NK-92 (cell line): ENCODE measurements around the gene BEAN1.
"Not testable (repeated sequence)": the region's sequence is repeated elsewhere in the genome, so short reads cannot be mapped to it uniquely, and the experiment has no call there.

Experiments
- DNase-seq: peaks from one replicate; lab custom pipeline; 2025; ENCODE audit not compliant: unreplicated experiment; lab: John Stamatoyannopoulos, UW

Gene BEAN1

DNA sequence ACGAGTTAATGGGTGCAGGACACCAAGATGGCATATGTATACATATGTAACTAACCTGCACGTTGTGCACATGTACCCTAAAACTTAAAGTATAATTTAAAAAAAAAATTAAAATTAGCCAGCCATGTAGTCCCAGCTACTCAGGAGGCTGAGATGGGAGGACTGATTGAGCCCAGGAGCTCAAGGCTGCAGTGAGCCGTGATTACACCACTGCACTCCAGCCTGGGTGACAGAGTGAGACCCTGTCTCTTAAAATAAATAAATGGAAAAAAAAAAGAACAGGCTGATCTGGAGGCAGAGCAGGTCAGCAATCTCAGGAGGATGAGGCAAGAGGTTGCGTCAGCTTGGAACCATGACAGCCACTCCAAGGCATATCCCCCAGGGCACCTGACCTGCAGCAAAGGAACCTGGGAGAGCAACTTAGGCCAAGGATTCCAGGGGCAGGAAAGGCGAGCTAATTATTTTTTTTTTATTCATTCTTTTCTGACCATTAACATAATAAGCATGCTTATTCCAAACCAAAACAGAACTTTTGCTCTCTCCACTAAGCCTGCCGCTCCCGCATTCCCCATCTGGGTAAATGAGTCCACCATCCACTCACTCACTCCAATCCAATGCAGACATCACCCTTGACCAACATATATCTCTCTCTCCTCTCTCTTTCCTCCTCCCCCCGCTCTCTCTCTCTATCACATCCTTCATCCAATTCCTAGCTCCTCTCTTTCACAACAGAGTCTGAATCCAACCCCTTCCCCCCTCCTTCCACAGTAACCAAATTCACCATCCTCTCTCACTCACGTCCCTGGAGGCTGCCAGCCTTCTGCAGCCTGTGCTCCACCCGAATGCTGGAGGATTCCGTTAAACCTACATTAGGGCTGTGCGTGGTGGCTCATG lies 75.2 kb downstream of the BEAN1 start:
- no peak for DNase-seq

DNA sequence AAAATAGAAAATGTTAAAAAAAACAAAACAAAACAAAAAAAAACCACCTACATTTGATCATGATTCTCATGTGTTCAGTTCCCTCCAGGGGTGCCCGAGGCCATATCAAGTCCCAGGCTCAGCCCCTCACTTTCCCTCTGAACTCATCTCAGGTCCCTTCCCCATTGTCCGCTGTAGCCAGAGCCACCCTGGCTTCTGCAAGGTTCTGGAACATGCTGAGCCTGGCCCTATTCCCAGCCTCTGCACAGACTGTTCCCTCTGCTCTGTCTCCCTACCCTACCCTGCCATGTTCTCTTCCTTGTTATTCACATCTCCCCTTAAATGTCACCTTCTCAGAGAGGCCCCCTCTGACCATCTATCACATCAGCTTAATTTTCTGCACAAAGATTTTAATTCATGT lies 75.9 kb downstream of the BEAN1 start:
- no peak for DNase-seq

DNA sequence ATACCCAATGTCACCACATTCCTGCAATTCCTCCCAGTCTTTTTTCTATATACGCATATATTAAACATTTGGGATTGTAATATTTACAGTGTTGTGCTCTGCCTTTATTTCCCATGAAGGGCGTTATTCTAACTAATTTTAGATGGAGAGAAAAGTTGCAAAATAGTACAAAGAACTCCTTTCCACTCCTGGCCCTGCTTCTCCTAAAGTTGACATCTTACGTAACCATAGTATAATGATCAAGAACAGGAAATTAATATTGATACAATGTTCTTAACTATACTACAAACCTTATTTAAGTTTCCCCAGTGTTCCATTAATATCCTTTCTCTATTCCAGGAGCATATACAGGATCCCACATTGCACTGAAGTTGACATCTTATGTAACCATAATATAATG lies 76.5 kb downstream of the BEAN1 start:
- DNase-seq = no peak

DNA sequence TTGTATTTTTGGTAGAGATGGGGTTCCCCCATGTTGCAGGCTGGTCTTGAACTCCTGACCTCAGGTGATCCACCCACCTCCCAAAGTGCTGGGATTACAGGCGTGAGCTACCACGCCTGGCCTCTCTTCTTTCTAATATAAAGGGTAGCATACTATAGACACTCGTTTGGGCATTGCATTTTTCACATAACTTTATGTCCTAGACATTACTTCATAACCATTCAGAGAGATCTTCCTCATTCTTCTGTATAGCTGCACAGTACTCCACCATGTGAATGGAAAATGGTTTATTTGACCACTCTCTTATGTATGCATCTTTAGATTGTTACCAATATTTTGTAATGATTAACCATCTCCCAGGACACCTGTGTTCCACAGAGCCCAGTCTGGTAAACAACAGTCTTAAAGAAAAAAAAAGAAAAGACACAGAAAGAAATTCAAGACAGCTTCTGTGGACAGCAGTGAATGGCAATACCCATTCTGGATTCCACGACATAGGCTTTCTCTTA lies 80.7 kb downstream of the BEAN1 start:
- DNase-seq = no peak

DNA sequence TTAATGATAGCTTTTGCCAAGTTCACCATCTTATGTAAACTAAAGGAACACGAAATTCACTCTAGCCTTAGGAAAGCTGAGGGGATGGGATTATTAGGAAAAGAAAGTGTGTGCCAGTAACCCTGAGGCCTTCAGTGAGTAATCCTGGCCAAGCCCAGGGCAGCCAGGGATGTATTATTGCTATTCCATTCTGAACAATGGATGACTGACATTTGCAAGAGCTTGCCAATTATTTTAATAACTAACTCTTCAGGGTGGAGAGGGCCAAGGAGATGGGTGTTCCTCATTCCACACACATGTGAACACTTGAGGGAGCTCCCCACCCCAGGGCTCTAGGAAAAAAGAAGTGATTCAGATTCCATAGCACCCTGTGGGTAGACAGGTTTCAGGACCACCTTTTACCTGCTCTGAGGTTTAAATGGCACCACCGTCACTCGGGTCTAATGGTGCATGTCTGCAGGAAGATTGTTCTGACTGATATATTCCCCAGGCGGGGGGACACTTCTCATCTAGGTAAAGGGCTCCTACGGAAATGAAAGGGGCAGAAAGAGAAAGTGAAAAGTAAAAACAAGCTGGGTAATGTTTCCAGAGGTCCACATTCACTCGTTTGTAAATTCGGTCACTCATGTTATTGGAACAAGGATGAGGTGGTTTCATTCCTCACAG lies 81.3 kb downstream of the BEAN1 start:
- DNase-seq = no peak

DNA sequence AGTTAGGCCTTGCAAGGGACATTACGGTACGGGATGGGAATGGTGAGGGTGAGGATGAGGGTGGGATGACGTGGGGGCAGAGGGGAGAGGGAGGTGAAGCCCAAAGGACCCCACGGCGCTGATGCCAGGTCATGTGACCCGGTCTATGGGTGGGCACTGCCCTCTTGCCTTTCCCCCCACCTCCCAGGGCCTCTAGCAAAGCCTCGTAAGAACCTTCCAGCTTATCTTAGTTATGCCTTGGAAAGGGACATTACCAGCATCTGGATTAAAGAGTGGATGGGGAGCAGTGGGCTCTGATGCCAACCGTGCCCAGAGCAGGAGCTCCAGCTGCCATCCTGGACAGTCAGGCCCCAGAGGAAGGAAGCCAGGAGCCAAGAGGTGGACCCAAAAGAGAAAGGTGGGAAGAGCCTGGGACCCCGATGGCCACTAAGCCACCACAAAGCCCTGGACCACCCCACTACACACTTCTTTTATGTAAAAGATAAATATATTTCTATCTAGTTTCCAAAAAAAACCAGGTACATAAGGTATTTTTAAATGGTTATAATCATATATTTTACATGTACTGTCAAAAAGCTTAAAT lies 81.9 kb downstream of the BEAN1 start:
- DNase-seq = no peak

DNA sequence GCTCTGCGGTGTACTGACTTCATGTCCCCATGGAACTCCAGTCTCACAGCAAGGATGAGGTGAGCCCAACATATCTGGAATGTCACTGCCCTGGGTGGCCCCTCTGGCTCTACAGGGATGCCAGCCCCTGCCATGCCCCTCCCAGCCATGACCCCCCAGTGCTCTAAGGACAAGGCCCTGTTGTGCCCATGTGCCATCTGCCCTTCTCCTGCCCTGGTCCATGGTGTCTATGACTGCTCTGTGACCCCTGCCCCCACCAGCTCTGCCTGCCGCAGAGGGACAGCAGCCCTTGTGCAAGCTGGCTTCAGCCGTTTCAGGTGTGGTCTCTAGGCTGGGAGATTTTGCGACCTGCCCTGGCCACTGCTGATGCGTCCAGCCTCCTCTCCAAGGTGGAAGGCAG lies 82.5 kb downstream of the BEAN1 start:
- DNase-seq = no peak

DNA sequence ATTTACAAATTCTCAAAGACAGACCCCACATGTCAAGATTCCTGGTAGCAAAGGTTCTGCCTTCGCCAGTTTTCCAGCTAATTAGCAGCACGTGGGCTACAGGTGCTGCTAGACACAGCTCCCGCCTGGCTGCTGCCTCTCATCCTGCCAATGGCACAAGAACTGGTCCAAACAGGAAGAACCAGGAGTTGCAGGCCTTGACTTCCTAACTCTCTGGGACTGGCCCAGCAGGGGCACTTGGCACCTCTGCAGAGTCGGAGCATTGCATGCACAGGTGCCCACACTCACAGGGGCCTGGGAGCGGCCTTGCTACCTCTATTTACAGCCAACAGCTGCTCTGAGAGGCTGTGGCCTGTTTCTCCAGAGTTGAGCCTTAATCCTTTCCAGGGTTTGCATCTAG lies 83.2 kb downstream of the BEAN1 start:
- no peak for DNase-seq

DNA sequence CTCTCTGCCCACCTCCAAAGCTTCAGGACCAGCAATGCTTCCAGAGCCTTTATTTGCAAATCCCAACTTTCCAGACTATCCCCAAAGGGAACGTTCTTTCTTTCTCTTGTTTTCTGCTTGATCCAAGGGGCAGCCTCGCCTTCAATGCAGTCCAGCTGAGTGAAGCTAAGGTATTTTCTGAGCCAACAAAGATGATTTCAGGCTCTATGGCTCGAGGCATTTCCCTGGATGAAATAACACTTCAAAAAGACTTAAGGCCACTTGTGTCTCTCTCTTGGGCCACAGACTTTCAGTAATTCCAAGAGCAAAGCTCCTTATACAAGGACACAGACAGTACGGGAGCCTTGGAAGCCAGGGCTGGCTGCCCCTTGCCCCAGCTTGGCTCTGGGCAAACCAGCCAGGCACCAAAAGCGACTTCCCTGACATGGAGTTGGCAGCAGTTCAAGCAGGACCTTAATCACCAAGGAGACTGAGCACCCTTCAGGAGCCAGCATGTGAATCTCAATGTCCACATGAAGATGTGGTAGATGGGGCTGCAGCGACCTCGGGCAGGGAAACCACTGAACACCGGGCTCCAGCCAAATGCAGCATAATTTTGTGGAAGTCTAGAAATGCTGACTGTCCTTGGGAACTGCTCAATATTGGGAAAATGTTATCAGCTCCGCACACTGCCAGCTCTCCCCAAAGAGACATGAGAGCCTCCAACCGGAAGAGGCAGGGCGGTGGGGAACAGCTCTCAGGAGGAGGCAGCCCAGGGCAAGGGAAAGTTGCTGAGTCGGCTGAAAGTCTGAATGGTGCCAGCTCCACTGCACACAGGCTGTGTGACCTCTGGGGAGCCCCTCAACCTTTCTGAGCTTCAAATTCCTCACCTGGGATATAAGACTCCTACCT lies 83.9 kb downstream of the BEAN1 start:
- DNase-seq = no peak

DNA sequence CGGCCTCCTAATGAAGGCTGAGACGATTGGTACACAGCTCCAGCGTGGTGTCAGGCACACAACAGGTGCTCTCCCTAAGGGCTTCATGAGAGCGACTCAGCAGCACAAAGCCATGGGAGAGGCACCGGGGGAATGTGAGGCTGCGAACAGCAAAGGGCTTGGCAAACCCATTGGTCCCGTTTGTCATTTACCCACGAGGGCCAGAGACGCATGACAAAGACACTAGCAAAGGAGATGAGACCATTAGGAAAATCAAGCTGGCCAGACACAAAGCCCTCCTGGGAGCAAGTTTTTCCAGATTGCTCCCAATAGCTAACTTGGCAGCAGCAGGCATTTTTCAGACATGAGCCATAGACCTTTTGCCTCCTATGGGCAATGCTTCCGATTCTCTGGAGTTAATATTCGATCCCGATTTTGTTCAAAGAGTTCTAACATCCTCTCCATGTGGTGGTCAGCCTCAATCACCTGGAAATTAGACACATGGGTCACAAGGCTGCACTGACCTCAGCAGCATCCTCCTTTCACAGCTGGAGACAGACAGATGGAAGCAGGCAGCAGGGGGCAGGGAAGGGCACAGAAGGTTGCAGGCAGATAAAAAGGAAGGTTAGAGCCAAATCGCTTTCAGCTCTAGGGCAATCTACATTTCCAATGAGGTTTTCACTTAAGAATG lies 84.6 kb downstream of the BEAN1 start:
- peak; percentile 61 for DNase-seq

DNA sequence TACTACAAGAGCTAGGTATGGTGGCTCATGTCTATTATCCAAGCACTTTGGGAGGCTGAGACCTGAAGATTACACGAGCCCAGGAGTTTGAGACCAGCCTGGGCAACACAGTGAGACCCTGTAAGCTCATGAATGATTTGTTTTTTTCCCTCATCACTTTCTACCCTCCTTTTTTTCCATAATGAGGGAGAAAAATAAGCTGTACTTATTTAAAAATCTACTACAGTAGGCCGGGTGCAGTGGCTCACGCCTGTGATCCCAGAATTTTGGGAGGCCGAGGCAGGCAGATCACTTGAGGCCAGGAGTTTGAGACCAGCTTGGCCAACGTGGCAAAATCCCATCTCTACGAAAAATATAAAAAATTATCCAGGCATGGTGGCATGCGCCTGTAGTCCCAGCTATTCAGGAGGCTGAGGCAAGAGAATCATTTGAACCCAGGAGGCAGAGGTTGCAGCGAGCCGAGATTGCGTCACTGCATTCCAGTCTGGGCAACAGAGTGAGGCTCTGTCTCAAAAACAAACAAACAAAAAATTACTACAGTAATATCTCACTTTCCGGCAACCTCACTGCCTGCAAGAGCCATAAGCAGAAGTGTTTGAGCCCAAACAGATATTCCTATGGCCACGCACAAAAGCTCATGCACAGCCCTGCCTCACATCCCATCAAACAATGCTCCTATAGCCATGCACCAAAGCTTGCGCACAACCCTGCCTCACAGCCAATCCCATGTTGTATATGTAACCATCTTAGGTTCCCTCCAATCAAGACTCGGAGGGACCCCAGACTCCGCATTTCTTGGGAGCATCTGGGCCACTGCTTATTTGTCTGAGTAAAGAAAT lies 85.4 kb downstream of the BEAN1 start:
- no peak for DNase-seq

DNA sequence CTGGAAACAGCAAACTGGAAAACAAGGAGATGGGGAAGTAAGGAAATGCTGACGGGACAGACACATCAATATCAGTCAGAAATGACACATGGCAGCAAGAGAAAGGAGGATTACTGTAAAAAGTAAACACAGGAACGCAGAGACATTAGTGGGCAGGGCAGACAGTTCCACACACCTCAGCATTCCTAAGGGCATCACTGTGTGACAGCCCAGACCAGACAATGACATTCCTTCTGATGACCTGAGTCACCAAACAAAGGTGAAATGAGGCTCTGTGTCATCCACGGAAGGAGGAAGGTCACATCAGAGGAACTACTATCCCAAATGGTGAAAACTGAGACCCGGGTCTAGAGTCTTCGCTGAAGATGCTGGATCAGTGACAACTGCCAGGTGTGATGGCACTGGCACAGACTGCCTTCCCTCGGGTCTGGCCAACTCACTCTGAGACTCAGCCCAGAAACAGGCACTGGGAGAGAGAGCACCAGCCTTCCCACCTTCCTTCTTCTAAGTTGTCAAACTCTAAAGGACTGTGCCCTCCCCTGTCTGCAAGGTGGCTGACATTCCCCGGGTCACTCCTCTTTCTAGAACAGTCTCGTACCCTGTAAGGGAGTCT lies 86.1 kb downstream of the BEAN1 start:
- no peak for DNase-seq

DNA sequence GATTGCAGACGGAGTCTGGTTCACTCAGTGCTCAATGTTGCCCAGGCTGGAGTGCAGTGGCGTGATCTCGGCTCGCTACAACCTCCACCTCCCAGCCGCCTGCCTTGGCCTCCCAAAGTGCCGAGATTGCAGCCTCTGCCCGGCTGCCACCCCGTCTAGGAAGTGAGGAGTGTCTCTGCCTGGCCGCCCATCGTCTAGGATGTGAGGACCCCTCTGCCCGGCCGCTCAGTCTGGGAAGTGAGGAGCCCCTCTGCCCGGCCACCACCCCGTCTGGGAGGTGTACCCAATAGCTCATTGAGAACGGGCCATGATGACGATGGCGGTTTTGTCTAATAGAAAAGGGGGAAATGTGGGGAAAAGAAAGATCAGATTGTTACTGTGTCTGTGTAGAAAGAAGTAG lies 87.3 kb downstream of the BEAN1 start:
- not testable (repeated sequence) for DNase-seq

DNA sequence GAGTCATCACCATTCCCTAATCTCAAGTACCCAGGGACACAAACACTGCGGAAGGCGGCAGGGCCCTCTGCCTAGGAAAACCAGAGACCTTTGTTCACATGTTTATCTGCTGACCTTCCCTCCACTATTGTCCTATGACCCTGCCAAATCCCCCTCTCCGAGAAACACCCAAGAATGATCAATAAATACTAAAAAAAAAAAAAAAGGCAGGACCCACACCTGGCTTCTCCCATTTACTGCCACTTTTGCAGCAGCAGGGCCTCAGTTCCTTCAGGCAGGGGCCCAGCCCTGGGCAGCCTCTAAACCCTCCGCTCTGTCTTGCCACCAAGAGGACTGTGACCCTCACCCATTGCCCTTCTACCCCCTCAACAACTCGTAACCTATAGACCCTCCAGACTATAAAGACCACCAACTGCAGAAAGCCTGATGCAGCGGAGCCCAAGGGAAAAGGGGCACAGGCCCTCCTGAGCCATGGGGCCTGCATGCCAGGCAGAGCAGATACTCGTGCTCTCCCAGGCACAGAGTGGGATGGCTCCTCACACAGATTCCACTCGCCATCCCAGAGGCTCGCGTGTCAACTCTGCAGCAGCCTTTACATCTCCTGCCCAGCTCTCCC lies 88.0 kb downstream of the BEAN1 start:
- DNase-seq = not testable (repeated sequence)

DNA sequence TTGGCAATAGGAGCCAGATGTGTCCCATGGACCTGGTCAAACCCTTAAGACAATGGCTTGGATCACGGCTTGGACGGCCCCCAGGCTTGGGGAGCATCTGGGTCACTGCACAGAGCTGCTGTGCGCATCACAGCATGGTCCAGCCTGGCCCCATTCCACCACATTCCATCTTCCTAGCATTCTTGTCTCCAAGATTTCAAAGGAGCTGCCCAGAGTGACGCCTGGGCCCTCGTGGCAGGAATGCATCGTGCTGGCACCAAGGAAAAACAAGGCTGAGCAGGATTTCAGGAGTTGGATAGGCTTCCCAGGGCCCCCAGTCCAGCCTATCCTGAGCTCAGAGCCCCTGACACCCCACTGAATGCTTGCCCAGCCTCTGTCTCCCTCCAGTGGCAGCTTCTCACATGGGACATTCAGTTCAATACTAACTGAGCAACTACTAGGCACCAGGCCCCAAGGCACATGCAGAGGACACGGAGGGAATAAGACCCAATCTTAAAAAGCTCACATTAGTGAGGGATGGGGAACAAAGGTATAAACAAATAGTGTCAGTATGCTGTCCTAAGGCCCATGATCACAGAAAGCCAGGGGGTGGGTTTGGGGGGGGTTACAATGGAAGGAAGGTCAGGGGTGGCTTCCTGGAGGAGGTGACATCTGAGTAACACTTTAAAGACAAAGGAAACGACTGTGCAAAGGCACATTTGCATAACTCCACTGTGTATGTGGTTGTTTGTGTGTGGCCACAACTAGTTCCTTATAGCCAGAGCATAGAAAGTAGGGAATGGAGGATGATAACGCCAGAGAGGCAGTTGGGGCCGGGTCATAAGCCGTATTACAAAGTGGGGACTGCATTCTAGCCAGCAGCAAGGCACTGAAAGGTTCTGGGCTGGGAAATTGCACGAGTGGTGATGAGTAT lies 88.8 kb downstream of the BEAN1 start:
- DNase-seq = no peak

DNA sequence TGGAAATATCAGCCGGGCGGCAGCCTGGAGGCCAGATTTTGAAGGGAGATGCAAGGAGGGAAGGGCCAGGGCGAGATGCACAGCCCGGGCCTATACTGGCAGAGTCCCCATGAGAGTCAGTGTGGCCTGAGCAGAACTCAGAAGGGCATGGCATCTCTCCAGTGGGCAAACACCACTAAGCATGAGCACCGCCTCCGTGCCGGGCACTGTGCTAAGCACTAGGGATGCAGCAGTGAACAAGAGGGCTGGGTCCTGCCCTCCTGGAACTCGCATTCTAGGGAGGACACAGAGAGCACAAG lies 89.4 kb downstream of the BEAN1 start:
- no peak for DNase-seq

DNA sequence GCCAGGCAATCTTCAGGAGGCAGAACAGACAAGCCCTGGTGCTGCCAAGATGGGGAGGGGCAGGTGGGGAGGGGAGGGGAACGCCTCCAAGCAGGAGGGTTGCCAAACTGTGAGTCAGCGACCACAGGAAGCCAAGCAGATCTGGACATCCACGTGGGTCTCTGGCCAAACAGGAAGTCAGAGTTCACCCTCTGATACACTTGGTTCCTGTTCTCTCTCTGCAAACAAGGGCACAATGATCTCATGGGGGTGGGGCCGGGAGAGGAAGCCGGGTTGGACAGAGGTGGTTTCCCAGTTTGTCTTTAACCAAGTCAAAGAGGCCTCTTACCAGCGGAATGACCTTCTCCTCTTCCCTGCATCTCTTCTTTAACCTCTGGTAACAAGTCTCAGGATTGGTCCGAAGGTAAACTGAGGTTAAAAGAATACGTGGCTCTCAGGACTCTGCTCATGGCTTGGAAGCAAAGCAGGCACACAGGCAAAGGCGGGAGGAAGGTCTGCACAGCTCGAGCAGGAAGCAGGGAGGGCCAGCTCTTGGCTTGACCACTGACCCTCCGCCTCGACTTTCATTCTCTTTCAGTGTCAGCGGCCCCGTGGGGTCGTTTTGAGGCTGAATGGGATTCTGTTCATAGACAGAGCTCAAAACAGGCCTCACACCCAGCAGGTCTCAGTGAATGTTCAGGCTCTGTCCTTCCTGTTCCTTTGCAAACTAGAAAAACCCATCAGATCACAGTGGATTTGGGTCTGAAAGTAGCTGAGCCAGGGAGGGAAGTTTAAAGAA lies 89.9 kb downstream of the BEAN1 start:
- DNase-seq = no peak
